Measurements from ENCODE around the gene SLC10A7. TPM values are rescaled to one million over a fixed set of nuclear protein-coding genes. Genes with fewer than 3 reads are reported as not detected.

SLC10A7 gene
- total RNA-seq, 4 donors from 2014 or later, result 12.9 to 28.1 (median 19.5) TPM

GRCh38 chr4:146244496-146244895, 277.2 kb downstream of the SLC10A7 start:
- H3K36me3 ChIP-seq, result no peaks in the 10 kb centered on the region
- H3K4me3 ChIP-seq, result no peak overlapping the region
- no peaks in the 10 kb centered on the region for H3K27me3 ChIP-seq
- H3K4me1 ChIP-seq, result peaks cover 0 to 33% (median 0%) of the 10 kb centered on the region in 4 donors
- no peak for DNase-seq
- no peak for TF ChIP-seq CTCF (IDR thresholded peaks at IDR 0.05)
- no peak for TF ChIP-seq POLR2A (IDR thresholded peaks at IDR 0.05)
- no peaks in the 10 kb centered on the region for H3K9me3 ChIP-seq
- peak overlapping the region in 1 of 4 donors; percentile 4 for H3K27ac ChIP-seq

DNA sequence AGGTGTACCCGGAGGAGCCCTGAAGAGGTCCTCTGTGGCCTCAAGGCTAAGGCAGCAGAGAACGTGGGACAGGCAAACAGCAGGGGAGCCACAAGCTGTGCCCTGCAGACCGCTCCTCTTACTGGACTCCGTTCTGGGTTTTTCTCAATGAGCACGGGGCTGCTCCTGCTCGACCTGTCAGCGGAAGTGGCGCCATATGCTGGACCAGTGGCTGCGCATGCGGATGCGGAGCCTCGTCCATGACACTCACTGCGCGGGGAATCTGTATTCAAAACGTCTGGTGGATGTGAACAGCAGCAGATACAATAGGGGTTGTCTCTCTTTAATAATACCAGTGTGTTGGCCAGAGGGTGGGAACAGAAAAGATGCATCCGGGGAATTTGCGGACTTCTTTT, 277.9 kb downstream of the SLC10A7 start:
- no peak for TF ChIP-seq CTCF (IDR thresholded peaks at IDR 0.05)
- TF ChIP-seq POLR2A (IDR thresholded peaks at IDR 0.05), result no peak
- Histone ChIP-seq H3K36me3 (no peaks in the 10 kb centered on the region), H3K27me3 (no peaks in the 10 kb centered on the region), H3K27ac (peak overlapping the region in 1 of 4 donors; percentile 0), H3K4me3 (no peak overlapping the region), H3K4me1 (peaks cover 0 to 33% (median 0%) of the 10 kb centered on the region in 4 donors), H3K9me3 (no peaks in the 10 kb centered on the region)
- no peak for DNase-seq

- TF ChIP-seq CTCF (IDR thresholded peaks at IDR 0.05) (peak in 4 of 6 experiments; percentile 24 to 41 (median 26)), POLR2A (IDR thresholded peaks at IDR 0.05) (no peak)
- Histone ChIP-seq H3K27me3 (no peaks in the 10 kb centered on the region), H3K36me3 (no peaks in the 10 kb centered on the region), H3K9me3 (no peaks in the 10 kb centered on the region), H3K4me3 (no peak overlapping the region), H3K27ac (peak overlapping the region in 2 of 4 donors; percentile 0 to 84), H3K4me1 (peaks cover 0 to 33% (median 0%) of the 10 kb centered on the region in 4 donors)
- peak in 2 of 3 donors; percentile 22 to 60 for DNase-seq
Observed at GRCh38 chr4:146243141-146243882, 278.4 kb downstream of the SLC10A7 start.

- no peaks in the 10 kb centered on the region for H3K36me3 ChIP-seq
- H3K4me1 ChIP-seq, result peaks cover 0 to 9% (median 0%) of the 10 kb centered on the region in 4 donors
- H3K4me3 ChIP-seq, result no peak overlapping the region
- DNase-seq, result no peak
- H3K27ac ChIP-seq, result peak overlapping the region in 1 of 4 donors; percentile 10
- TF ChIP-seq POLR2A (IDR thresholded peaks at IDR 0.05) (no peak), CTCF (IDR thresholded peaks at IDR 0.05) (no peak)
- H3K9me3 ChIP-seq, result no peaks in the 10 kb centered on the region
- H3K27me3 ChIP-seq, result no peaks in the 10 kb centered on the region
Observed at GRCh38 chr4:146238107-146238506, 283.6 kb downstream of the SLC10A7 start.

DNA sequence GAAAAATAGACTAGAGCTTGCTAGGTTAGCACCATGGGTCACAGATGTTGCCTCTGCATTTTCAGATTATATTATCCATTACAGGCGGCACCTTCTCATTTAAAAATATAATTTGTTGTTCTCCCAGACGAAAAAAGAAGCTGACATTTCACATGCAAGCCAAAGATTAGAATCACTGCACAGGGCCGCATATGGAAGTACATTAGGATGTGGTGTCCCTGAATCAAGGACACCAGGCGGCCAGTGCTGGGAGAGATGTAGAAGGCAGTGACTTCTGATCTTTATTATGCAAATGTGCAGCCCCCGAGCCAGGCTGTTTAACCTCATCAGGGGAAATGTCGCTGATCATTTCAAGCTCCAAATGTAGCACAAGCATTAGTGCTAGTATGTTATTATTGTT, 284.6 kb downstream of the SLC10A7 start:
- no peak for DNase-seq
- TF ChIP-seq CTCF (IDR thresholded peaks at IDR 0.05) (no peak), POLR2A (IDR thresholded peaks at IDR 0.05) (no peak)
- Histone ChIP-seq H3K4me3 (no peak overlapping the region), H3K9me3 (no peaks in the 10 kb centered on the region), H3K27me3 (no peaks in the 10 kb centered on the region), H3K27ac (no peak overlapping the region), H3K36me3 (no peaks in the 10 kb centered on the region), H3K4me1 (peaks cover 0 to 6% (median 0%) of the 10 kb centered on the region in 4 donors)
